Transverse colon (tissue), 4 donors: ENCODE data around the gene ZNF552.

Experiments used
- POLR2A ChIP-seq: fragments of 450-650 bp; IDR thresholded peaks from one replicate; pipeline ENCODE4 v1.6.1; 2016; ENCODE audit warnings: antibody characterized with exemption, mild to moderate bottlenecking, moderate library complexity
- POLR2AphosphoS5 ChIP-seq, 3 donors: sonication (generic); formaldehyde crosslinking; IDR thresholded peaks; one replicate each; pipeline ENCODE4 v1.6.1; 2016; ENCODE audit warnings: antibody characterized with exemption in 3 of 3
- TF ChIP-seq, protein P1 (sequence below), 5 experiments: fragments of 200-600 bp in 3 of 5; fragments of 450-650 bp in 2 of 5; sonication (generic) in 3 of 5; IDR thresholded peaks; 1 replicate in 2 of 5; 2 replicates in 3 of 5; pipeline ENCODE4 v1.5.1; 2016 to 2017; ENCODE audit warnings: antibody characterized with exemption in 5 of 5, inconsistent platforms in 3 of 5, mild to moderate bottlenecking in 2 of 5, moderate library complexity in 1 of 5

DNA sequence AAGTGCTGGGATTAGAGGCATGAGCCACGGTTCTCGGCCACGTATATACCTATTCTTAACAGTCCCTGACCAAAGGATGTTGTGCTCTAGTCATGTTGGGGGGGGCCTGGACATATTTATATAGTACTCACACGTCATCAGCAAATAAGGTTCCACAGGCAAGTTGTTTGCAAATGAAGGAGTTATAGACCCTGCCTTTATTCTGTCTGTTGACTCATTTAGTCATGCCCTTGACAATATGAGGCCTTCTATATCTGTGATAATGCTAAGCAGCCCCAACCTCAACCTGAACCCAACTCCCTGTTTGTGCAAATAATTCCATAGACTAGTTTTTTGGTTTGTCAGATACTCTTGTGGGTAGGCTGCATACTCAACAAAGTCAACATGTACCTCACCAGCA is 36.4 kb downstream of the ZNF552 start:
- TF ChIP-seq, protein P1, sequence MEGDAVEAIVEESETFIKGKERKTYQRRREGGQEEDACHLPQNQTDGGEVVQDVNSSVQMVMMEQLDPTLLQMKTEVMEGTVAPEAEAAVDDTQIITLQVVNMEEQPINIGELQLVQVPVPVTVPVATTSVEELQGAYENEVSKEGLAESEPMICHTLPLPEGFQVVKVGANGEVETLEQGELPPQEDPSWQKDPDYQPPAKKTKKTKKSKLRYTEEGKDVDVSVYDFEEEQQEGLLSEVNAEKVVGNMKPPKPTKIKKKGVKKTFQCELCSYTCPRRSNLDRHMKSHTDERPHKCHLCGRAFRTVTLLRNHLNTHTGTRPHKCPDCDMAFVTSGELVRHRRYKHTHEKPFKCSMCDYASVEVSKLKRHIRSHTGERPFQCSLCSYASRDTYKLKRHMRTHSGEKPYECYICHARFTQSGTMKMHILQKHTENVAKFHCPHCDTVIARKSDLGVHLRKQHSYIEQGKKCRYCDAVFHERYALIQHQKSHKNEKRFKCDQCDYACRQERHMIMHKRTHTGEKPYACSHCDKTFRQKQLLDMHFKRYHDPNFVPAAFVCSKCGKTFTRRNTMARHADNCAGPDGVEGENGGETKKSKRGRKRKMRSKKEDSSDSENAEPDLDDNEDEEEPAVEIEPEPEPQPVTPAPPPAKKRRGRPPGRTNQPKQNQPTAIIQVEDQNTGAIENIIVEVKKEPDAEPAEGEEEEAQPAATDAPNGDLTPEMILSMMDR (IDR thresholded peaks at IDR 0.05) = no peak
- TF ChIP-seq POLR2A = no peak
- no peak for TF ChIP-seq POLR2AphosphoS5 (IDR thresholded peaks at IDR 0.05)
